22Rv1 (cell line): ENCODE results near the gene KIF26A.

Source experiments
- CTCF ChIP-seq: fragments of 450-650 bp; IDR thresholded peaks from 2 replicates; pipeline ENCODE4 v1.5.1; 2017; ENCODE audit warnings: mild to moderate bottlenecking
- ZFX ChIP-seq: fragments of 450-650 bp; IDR thresholded peaks from 2 replicates; pipeline ENCODE4 v1.6.1; 2017; ENCODE audit warnings: antibody characterized with exemption, borderline replicate concordance

- no peak for TF ChIP-seq CTCF
- TF ChIP-seq ZFX = no peak
Measured at GRCh38 chr14:104222396-104223036, 84.1 kb downstream of the KIF26A start.
